ENCODE results near the gene HMSD.

DNA sequence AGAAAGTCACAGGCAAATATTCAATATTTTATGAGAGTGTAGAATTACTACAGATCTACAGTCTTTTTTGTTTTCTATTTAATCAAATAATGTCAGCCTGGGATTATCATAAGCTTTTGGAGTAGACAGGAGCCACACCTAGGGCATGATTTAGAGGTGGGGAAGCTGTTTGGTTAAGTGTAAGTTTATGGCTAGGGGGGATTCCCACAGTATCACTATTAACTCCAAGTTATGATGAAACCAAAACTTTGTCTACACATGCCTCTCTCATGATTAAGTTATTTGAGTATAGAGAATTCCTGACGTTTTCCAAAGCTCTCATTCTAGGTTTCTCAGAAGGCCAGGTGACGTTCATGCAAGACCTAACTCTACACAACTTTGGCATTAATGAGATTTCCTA, 39.2 kb upstream of the HMSD start:
- TF ChIP-seq POLR2AphosphoS5 (IDR thresholded peaks at IDR 0.05; ENCODE audit: insufficient read depth, low read depth, low read length) = no peak
- no peak for TF ChIP-seq POLR2A (IDR thresholded peaks at IDR 0.05; ENCODE audit: low read depth, low read length)
- no peak for TF ChIP-seq CTCF (IDR thresholded peaks at IDR 0.05; ENCODE audit: extremely low read depth in 1 of 2, insufficient read depth in 1 of 2, low read depth in 1 of 2, low read length in 2 of 2)
- no peak for TF ChIP-seq MYC (IDR thresholded peaks at IDR 0.05; ENCODE audit: low read depth, low read length)
- TF ChIP-seq GATA2 (IDR thresholded peaks at IDR 0.05; ENCODE audit: insufficient read depth, insufficient read length, low read depth, low read length) = no peak
- no peak for TF ChIP-seq JUN (IDR thresholded peaks at IDR 0.05; ENCODE audit: borderline replicate concordance, insufficient read depth, insufficient read length, low read depth)
- no peak for TF ChIP-seq EZH2 (IDR thresholded peaks at IDR 0.05; ENCODE audit: borderline replicate concordance, low read depth, low read length, severe bottlenecking)
- no peak for TF ChIP-seq FOS (IDR thresholded peaks at IDR 0.05; ENCODE audit: borderline replicate concordance, insufficient read depth, low read length)
